Panc1 (cell line): ENCODE results near the gene AADAT. TPM values are rescaled to one million over a fixed set of nuclear protein-coding genes. Genes with fewer than 3 reads are reported as not detected.

Experiments
- ATAC-seq: fragments of 200-7000 bp; cut with Tn5 transposase; 2 replicates; pipeline ENCODE4 v1.9.1; 2020; ENCODE audit warnings: mild to moderate bottlenecking, moderate library complexity
- BruUV-seq: library from RNA; stranded (reverse); fragments of 400-500 nt; replicated peaks from 2 replicates; lab custom pipeline; 2021; lab: Mats Ljungman, UMichigan
- CTCF ChIA-PET: fragments of 300-600 bp; sonication (Branson Sonifier 250); formaldehyde crosslinking; loops from one replicate; lab custom pipeline; 2022; ENCODE audit warnings: antibody characterized with exemption; lab: Charles Lee
- POLR2A ChIA-PET: fragments of 300-600 bp; sonication (Branson Sonifier 250); formaldehyde crosslinking; loops from one replicate; lab custom pipeline; 2022; ENCODE audit warnings: antibody characterized with exemption; lab: Charles Lee
- DNase-seq: peaks from one replicate; pipeline ENCODE4 v3.0.0-alpha.2; 2010; ENCODE audit warnings: low read depth, low spot score
- H3K27ac ChIP-seq: 2 replicates; pipeline ENCODE4 v1.5.1; 2011; ENCODE audit warnings: mild to moderate bottlenecking, low read length, inconsistent platforms
- H3K27me3 ChIP-seq: fragments of 200-500 bp; sonication (Bioruptor generic); 2 replicates; pipeline ENCODE4 v1.6.0; 2014; ENCODE audit warnings: low read length, inconsistent platforms; ENCODE audit not compliant: control insufficient read depth, insufficient read depth
- H3K36me3 ChIP-seq: fragments of 200-500 bp; sonication (Bioruptor generic); 2 replicates; pipeline ENCODE4 v1.5.1; 2014; ENCODE audit warnings: inconsistent platforms, mild to moderate bottlenecking, low read length, moderate library complexity; ENCODE audit not compliant: control insufficient read depth, insufficient read depth
- H3K4me1 ChIP-seq: 2 replicates; pipeline ENCODE4 v1.5.1; 2011; ENCODE audit warnings: inconsistent platforms, mild to moderate bottlenecking, low read length, moderate library complexity; ENCODE audit not compliant: control insufficient read depth, insufficient read depth
- H3K4me3 ChIP-seq, 2 experiments: 2 replicates each; pipeline ENCODE4 v1.5.1; 2011 to 2012; ENCODE audit warnings: low read depth in 2 of 2, low read length in 2 of 2, mild to moderate bottlenecking in 2 of 2, inconsistent platforms in 1 of 2, moderate library complexity in 1 of 2
- H3K9me3 ChIP-seq: fragments of 200-500 bp; sonication (Bioruptor generic); 2 replicates; pipeline ENCODE4 v1.5.1; 2014; ENCODE audit warnings: low read depth, mild to moderate bottlenecking, inconsistent platforms, low read length, moderate library complexity; ENCODE audit not compliant: control insufficient read depth, insufficient read depth
- CTCF ChIP-seq: fragments of 450-650 bp; IDR thresholded peaks from 2 replicates; pipeline ENCODE4 v1.5.1; 2017; ENCODE audit warnings: mild to moderate bottlenecking
- POLR2AphosphoS5 ChIP-seq: IDR thresholded peaks from 2 replicates; pipeline ENCODE4 v1.6.1; 2012; ENCODE audit warnings: mild to moderate bottlenecking, low read depth, low read length, moderate library complexity
- REST ChIP-seq, 2 experiments: IDR thresholded peaks; 2 replicates each; pipeline ENCODE4 v1.6.1; 2011 to 2012; ENCODE audit warnings: low read depth in 2 of 2, control low read depth in 1 of 2, low read length in 1 of 2, mild to moderate bottlenecking in 1 of 2, moderate library complexity in 1 of 2; ENCODE audit not compliant: insufficient read depth in 1 of 2
- SIN3A ChIP-seq: IDR thresholded peaks from 2 replicates; pipeline ENCODE4 v1.6.1; 2012; ENCODE audit warnings: low read depth, mild to moderate bottlenecking, low read length, moderate library complexity, borderline replicate concordance; ENCODE audit not compliant: insufficient read depth
- TCF7L2 ChIP-seq: IDR thresholded peaks from 2 replicates; pipeline ENCODE4 v1.6.1; 2011; ENCODE audit warnings: mild to moderate bottlenecking, low read depth, low read length, inconsistent platforms
- in situ Hi-C: cut with HindIII; loops from 2 replicates; pipeline ENCODE4 v1.10.0; 2016; ENCODE audit warnings: low sequenced_read_pairs, low pct_unique_long_range_greater_than_20kb
- intact Hi-C: fragments of 100-400 bp; cut with micrococcal nuclease; formaldehyde crosslinking; loops from one replicate; pipeline ENCODE4 v1.10.0; 2022; ENCODE audit not compliant: unreplicated experiment
- total RNA-seq: library from RNA; stranded (reverse); gene quantifications from one replicate; pipeline ENCODE4 v1.2.1, GENCODE V29; 2021; ENCODE audit not compliant: unreplicated experiment

Gene AADAT
- total RNA-seq, 1 experiment from 2014 or later, result 2.8 TPM

- in situ Hi-C loops, result loop anchor here (25.0 kb wide), 1 partner anchor 228 kb away; no protein-coding TSS in a partner anchor
- DNase-seq, result no peak
- no peak overlapping the region for H3K27ac ChIP-seq
- ChIA-PET POLR2A (no interaction called here), CTCF (no interaction called here)
- H3K4me1 ChIP-seq, result no peaks in the 10 kb centered on the region
- no peak for ATAC-seq
- H3K36me3 ChIP-seq, result no peaks in the 10 kb centered on the region
- intact Hi-C loops, result no loop called here
- BruUV-seq, result no TSS peak
- H3K4me3 ChIP-seq, result no peak overlapping the region
- no peaks in the 10 kb centered on the region for H3K27me3 ChIP-seq
- H3K9me3 ChIP-seq, result no peaks in the 10 kb centered on the region
- TF ChIP-seq REST (IDR thresholded peaks at IDR 0.05; ENCODE audit: insufficient read depth in 1 of 2, low read depth in 2 of 2, low read length in 1 of 2), result no peak
- TF ChIP-seq CTCF, result no peak
- no peak for TF ChIP-seq TCF7L2
- TF ChIP-seq SIN3A, result no peak
- TF ChIP-seq POLR2AphosphoS5, result no peak
These were observed 49.6 kb downstream of the AADAT start for GRCh38 chr4:170040031-170040680.

- no peak for TF ChIP-seq REST (IDR thresholded peaks at IDR 0.05; ENCODE audit: insufficient read depth in 1 of 2, low read depth in 2 of 2, low read length in 1 of 2)
- no peak for TF ChIP-seq SIN3A
- no peak for TF ChIP-seq POLR2AphosphoS5
- no peak for TF ChIP-seq CTCF
- TF ChIP-seq TCF7L2, result no peak
- ChIA-PET CTCF (no interaction called here), POLR2A (no interaction called here)
- Histone ChIP-seq H3K27me3 (no peaks in the 10 kb centered on the region), H3K27ac (no peak overlapping the region), H3K9me3 (no peaks in the 10 kb centered on the region), H3K36me3 (no peaks in the 10 kb centered on the region), H3K4me1 (no peaks in the 10 kb centered on the region), H3K4me3 (no peak overlapping the region)
- in situ Hi-C loops, result loop anchor here (25.0 kb wide), 1 partner anchor 226 kb away; no protein-coding TSS in a partner anchor
- DNase-seq (no peak), ATAC-seq (no peak)
- BruUV-seq, result no TSS peak
- intact Hi-C loops, result no loop called here
These were observed 51.0 kb downstream of the AADAT start for GRCh38 chr4:170038769-170039168.
